Measurements from ENCODE around the gene MTA3. TPM values are rescaled to one million over a fixed set of nuclear protein-coding genes. Genes with fewer than 3 reads are reported as not detected.
"Not testable (repeated sequence)": the region's sequence is repeated elsewhere in the genome, so short reads cannot be mapped to it uniquely, and the experiment has no call there.

The MTA3 gene
- total RNA-seq, 1 donor from 2014 or later, result 36.3 TPM

DNA sequence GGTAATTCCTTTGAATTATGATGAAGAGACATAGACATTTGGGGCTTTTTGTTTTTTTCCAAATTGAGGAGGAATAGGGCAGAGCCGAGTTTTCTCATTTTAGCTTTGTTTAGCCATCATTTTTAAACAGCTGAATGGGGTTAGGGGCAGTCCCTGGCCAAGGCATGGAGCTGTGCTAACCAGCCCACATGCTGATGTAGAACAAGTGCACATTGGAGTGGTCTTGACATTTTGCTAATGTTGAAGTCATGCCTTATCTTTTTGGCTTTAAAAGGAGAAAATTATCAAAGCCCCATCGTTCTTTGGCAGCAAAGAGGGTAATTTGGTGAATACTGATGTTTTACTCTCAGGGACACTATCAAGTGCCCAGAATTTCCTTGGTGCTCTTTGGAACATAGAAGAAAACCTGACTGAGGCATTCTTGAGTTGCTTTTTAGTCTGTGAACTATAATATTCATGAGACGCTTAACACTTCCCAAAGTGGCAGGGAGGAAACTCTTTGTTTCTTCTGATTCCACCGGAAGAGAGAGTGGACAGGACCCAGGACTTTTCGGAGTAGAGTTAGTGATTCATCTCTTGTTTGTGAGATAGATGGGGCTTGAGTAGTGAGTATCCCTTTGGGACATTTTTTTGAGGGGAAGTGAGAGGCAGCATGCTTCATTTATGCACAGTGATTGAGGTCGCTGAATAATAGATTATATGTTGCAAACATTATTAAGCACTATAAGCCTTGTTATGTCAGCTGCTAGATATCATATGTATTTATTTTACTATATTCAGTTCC is 45.0 kb downstream of the MTA3 start:
- DNase-seq, result no peak

DNA sequence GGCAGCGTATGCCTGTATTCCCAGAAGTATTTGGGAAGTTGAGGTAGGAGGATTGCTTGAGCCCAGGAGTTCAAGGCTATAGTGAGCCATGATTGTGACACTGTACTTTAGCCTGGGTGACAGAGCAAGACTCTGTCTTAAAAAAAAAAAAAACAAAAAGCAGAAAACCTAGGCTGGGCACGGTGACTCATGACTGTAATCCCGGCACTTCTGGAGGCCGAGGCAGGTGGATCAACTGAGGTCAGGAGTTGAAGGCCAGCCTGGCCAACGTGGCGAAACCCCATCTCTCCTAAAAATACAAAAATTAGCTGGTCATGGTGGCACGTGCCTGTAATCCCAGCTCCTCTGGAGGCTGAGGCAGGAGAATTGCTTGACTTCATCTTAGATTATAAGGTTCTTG is 46.4 kb downstream of the MTA3 start:
- DNase-seq, result no peak

DNA sequence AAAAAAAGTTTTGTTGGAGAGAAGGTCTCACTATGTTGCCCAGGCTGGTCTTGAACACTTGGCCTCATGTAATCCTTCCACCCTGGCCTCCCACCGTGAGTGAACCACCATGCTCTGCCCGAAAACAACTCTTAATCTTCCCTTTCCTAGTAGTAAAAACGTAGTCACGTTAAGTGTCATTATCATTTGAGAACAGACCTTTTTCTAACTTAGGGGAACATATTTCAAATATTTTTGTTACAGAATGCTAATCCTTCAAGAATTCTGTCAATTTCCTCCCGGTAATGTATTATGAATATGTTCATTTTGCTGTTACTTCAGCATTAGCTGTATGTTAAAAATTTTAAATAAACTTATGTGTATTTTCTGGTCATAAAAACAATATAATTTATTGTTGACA is 49.7 kb downstream of the MTA3 start:
- no peak for DNase-seq

DNA sequence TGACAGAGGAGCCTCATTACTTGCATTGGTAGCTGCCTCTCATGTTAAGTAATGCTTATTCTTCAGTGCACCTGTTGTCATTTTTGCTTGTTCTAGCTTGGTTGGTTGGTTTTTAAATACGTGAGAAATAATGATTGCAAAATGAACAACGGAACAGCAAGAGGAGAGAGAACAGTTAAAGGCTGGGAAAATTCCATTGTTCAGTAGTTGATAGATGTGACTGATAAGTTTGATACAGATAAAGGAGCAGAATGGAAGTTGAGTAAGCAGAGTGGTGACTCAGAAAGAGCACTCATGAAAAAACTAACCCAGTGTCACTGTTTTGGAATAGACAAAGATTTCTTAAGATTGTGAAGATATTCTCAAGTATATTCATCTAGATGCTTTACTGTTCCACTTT is 50.5 kb downstream of the MTA3 start:
- no peak for DNase-seq

DNA sequence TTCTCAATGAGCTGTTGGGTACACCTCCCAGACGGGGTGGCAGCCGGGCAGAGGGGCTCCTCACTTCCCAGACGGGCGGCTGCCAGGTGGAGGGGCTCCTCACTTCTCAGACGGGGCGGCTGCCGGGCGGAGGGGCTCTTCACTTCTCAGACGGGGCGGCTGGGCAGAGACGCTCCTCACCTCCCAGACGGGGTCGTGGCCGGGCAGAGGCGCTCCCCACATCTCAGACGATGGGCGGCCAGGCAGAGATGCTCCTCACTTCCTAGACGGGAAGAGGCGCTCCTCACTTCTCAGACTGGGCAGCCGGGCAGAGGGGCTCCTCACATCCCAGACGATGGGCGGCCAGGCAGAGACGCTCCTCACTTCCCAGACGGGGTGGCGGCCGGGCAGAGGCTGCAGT is 53.2 kb downstream of the MTA3 start:
- DNase-seq, result not testable (repeated sequence)

DNA sequence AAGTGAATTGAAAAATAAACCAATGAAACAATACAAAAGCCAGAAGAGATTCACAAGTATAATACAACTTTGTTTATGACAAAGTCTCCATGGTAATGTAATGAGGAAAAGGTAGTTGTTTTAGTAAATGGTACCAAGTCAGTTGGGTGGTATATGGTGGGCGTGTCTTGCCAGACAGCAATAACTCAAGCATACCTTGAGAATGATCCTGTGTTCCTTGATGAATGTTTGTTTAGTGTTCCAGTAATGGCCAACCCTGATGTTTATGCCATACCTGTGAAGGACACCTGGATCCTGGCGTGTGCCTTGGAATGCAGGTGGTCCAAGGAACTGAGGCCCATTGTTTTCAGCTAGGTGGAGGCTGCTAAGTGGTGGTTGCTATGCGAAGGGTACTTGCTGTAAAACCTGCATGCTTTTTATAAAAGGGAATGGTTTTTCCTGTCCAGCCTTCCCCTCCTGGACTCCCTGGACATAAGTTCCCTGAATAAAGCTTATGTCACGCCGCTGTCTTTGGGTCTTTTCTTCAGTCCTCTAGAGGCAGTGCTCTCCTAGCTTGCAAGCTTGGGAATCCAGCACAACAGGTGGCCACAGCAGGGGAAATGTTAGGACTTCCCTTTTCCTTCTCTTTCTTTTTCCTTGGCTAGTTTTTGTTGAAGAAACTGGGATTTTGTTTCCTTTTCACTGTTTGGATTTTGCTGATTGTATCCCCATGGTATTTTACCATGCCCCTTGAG is 54.7 kb downstream of the MTA3 start:
- DNase-seq, result peak; percentile 7

DNA sequence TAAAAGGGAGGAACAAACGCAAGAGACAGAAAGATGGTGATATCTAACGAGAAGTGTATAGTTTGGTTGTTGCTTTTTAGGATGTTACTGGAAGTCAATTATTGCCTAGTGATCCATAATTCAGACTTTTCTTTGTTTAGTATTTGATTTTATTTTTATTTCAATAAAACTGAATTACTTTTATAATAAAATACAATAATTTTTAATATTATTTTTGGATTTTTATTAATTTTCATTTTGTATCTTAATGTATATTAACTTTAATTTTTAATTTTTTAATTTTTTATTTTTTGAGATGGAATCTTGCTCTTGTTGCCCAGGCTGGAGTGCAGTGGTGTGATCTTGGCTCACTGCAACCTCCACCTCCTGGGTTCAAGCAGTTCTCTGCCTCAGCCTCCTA is 55.6 kb downstream of the MTA3 start:
- no peak for DNase-seq

DNA sequence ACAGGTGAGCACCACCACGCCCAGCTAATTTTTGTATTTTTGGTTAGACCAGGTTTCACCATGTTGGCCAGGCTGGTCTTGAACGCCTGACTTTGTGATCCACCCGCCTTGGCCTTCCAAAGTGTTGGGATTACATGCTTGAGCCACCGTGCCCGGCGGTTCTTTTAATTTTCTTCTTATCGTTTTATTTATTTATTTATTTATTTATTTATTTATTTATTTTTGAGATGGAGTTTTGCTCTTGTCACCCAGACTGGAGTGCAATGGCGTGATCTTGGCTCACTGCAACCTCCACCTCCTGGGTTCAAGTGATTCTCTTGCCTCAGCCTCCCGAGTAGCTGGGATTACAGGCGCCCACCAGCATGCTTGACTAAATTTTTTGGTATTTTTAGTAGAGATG is 59.6 kb downstream of the MTA3 start:
- not testable (repeated sequence) for DNase-seq

DNA sequence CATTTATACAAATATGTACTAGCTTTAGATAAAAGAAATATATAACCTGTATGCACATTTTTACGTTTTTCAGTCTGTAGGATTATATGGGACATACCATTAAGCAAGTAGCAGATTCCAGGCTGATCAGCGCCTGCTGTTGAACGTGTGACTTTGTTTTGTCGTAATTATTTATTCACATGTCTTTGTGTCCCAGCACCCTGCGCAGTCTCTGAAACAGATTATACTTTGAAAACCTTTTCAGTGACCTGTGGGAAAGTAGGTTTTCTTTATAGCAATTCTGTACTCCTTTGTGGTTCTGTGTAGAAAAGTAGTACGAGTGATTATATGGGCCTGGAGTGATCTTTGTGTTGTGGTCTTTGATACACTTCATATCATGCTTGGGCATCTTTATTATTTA is 68.5 kb downstream of the MTA3 start:
- no peak for DNase-seq

DNA sequence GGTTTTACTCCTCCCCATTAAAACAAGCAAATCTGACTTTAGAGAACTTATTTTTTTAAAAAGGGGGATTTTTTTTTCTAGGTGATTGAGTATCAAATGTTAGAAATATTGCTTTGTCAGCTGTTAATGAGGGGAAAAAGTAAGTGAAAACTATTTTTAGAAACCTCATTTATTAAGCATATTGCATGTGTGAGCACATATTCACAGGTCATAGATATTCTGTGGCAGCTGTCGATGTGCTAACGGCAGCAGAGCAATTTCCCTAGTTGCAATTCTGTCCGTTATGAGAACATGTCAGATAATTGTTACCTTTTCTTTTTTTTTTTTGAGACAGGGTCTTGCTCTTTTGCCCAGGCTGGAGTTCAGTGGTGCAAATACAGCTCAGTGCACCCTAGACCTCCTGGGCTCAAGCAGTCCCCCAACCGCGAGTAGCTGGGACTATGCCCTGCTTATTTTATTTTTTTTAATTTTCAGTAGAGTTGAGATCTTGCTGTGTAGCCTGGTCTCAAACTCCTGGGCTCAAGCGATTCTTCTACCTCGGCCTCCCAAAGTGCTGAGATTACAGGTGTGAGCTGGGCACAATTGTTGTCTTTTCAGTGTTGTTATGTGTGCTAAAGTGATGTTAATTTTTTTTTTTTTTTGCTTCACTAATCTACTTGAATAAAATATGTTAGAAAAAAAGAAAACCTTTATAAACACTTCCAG is 69.8 kb downstream of the MTA3 start:
- DNase-seq, result peak; percentile 11

DNA sequence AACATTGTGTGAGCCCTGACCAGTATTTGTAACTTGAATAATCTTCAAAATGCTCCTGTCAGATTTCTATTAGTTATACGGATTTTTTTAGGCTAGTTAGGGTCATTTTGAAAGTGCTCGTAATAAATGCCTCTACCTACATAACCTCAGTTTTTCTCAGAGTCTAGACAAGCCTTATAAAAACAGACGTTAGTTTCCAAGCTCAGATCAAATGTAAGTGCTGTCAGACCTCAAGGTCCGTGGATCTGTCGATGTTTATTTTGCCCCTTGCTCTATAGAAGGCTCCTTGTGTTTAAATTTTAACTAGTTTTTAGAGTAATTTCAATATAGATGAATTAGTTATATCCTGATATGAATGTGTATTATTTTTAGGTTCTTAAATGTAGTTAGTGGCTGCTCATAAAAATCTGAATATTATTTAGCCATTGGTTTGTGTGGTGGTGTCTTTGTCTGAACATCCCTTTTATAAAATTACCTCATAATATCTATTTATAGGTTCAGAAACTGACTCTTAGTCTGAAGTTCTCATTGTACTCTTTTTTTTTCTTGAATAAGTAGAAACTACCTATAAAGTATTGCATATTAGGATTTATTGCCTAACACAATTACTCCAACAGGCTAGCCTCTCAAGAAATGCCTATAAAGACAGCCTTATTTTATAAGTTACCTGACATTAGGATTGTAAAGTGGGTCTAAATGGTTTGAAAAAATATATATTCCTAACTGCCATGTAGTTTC is 71.1 kb downstream of the MTA3 start:
- peak; percentile 13 for DNase-seq

DNA sequence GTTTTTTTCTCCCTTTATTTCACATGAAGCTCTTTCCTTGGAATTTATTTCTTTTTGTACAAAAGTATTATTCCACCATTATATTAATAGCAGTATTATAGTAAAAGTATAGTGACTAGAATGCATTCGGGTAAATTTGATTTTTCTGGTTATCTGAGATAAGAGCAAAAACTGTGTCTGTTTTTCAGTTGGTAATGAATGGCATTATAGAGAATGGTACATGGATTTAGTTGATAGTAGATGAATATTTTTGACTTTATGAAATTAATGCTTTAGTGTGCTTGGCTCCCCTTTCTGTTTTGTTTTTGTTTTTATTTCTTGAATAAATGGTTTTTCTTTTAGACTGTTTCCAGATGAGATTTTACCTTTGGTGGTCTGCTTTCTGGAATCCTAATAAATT is 71.8 kb downstream of the MTA3 start:
- DNase-seq, result no peak

DNA sequence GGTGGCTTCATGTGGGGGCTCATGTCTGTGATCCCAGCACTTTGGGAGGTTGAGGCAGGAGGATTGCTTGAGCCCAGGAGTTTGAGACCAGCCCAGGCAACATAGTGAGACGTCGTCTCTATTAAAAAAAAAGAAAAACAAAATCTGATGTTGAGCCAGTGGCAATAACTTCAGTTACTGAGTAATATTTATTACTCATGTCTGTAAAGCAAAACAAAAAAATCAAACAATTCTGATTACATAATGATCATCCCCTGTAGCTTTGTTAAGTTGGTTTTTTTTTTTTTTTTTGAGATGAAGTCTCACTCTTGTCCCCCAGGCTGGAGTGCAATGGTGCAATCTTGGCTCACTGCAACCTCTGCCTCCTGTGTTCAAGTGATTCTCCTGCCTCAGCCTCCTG is 73.9 kb downstream of the MTA3 start:
- DNase-seq, result not testable (repeated sequence)

DNA sequence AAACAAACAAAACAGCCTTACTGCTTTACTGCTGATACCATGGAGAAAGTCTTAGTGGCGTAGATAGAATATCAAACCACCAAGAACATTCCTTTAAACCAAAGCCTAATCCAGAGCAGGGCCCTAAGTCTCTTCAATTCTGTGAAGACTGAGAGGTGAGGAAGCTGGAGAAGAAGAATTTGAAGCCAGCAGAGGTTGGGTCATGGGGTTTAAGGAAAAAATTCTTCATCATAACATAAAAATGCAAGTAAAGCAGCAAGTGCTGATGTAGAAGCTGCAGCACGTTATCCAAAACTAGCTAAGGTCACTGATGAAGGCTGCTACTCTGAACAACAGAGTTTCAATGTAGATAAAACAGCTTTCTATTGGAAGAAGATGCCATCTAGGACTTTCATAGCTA is 77.1 kb downstream of the MTA3 start:
- DNase-seq, result no peak

DNA sequence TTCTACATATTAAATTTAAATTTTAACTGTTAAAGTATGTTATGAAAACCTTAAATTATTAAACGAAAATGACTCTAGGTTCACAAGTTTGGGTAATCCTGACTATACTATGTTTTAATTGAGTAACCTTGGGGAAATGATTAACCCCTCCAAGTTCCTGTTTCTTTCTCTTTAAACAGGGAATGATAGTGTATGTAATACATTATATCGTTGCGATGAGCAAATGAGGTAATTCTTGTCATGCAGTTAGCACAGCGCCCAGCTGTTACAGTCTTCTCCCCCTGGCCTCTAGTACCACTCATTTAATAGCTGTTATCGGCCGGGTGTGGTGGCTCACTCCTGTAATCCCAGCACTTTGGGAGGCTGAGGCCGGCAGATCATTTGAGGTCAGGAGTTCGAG is 80.4 kb downstream of the MTA3 start:
- no peak for DNase-seq

DNA sequence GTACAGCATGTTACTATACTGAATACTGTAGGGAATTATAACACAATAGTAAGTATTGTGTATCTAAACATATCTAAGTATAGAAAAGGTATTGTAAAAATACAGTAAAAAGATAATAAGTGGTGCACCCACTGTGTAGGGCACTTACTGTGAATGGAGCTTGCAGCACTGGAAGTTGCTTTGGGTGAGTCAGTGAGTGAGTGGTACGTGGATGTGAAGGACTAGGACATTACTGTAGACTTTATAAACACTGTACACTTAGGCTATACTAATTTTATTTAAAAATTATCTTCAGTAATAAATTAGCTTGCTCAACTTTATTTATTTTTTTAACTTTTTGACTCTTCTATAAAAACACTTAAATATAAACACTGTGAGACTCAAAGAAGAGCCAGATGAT is 82.6 kb downstream of the MTA3 start:
- DNase-seq, result no peak

DNA sequence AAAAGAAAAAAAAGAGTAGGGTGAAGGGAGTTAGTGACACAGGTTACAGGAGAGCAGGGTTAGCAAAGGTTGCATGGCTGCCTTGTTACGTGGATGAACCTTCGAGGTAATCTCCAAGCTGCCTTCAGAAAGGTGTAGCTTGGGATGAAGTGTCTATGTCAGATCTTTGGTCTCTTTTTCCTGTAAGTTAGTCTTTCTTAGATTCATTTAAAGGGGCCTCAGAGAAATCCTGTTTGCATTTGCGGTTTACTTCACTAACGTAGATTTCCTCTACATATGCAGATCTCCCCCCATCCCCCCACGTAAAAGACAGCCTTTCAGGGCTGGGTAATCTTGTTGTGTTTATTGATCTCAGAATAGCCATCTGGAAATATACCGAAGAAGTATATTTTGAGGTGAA is 83.7 kb downstream of the MTA3 start:
- DNase-seq, result no peak

DNA sequence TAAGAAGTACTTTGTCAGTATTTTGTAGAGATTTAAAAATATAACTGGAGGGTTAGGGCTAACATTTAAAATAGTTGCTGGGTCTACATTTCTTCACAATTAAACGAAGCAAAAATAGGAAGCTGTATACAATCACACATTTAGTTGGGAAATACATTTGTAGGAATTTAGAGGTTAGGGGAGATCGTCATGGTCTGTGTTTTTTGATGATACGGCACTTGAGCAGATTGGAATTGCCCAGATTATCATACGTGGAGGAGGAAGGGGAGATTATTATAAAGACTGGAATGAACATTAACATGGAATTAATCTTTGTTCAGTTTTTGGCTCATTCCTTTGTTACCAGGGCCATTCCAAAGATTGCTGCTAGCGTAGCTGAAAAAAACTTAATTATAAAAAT is 84.6 kb downstream of the MTA3 start:
- DNase-seq, result no peak

DNA sequence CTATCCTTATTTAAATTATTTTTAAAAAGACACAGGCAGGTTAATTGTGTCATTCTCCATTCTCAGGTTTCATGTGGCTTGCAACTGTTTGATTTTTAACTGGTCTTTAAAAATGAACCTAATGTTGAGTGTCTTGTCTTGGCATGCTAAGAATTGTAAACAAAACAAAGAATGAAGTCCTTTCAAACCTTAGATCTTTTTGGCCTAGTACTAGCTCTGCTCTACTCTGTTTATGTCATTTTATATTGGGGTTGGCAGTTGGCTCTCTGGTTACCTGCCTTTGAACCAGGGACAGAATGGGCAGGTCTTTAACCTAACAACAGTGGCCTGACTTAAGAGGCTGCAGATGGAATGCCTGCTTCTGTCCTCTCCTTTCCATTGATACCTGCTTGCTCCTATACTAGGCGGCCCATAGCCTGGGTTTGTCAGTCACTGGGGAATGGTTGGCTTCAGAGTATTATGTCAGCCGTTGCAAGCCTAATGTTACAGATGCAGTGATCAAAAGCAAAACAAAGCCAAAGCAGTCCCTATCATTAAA is 85.5 kb downstream of the MTA3 start:
- no peak for DNase-seq

DNA sequence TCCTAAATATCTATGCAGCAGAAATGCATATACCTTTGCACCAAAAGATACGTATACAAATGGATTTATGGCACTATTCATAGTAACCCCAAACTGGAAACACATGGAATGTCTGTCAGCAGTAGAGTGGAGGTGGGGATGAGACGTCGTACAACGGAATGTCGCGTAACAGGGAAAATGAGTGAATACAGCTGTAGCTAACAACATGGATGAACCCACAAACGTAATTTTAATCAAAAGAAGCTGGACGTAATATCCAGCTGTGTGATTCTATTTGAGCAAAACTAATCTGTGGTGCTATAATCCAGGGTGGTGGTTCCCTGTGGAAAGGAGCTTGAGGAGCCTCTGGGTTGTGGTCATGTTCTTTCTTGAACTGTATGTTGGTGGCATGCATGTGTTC is 89.9 kb downstream of the MTA3 start:
- DNase-seq, result no peak

DNA sequence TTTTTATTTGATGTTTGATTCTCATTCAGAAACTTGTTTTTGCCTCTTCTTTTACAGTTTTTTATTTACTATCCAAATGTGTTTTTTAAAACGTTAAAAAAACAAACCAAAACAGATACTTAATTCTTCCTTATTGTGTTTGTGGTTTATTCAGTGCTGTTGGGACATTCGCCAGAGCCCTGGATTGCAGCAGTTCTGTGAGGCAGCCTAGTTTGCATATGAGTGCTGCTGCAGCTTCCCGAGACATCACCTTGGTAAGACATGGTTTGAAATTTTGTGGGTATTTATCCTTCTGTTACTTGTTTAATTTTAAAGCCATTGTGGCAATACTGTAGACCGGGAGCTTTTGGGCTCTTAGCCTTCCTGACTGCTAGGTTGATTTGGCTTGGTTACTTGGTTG is 91.2 kb downstream of the MTA3 start:
- DNase-seq, result no peak

DNA sequence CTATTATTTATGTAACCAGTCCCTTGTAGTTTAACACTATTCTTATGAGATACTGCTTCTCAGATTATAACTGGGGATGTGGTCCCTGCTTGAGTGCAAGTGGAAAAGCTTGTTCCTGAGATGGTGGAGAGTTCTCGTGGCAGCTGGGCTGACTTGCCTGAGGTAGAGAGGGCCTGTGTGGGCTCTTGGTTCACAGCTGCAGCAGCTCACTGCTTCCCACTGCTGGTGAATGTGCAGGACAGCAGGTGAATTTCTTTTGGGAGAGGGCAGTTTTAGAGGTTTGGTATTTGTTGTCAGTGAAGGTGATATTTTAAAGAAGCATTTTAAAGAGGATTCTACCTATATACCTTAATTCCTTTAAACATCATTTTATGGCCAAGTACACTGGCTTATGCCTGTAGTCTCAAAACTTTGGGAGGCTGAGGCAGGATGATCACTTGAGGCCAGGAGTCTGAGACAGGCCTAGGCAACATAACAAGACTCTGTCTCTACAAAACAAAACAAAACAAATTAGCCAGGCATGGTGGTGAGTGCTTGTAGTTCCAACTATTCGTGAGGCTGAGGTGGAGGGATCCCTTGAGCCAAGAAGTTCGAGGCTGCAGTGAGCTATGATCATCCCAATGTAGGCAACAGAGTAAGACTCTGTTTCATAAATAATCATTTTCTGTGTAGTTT is 94.8 kb downstream of the MTA3 start:
- DNase-seq, result peak; percentile 91
